SHP77 treated with DMSO at 0.1 percent for 48 hours (cell line): ENCODE data around the gene ISCU.
A peak's percentile ranks its signal among the peaks of the same experiment; 100 is the strongest.
"Not testable (repeated sequence)": the region's sequence is repeated elsewhere in the genome, so short reads cannot be mapped to it uniquely, and the experiment has no call there.

Source experiments
- DNase-seq: peaks from one replicate; lab custom pipeline; 2025; lab: John Stamatoyannopoulos, UW

ISCU gene

GRCh38 chr12:108618079-108618952 lies 55.9 kb downstream of the ISCU start:
- peak; percentile 37 for DNase-seq

GRCh38 chr12:108618953-108619274 lies 56.5 kb downstream of the ISCU start:
- not testable (repeated sequence) for DNase-seq
